Measurements from ENCODE around the gene ANKRD44.
"Not testable (repeated sequence)": the region's sequence is repeated elsewhere in the genome, so short reads cannot be mapped to it uniquely, and the experiment has no call there.

The ANKRD44 gene

GRCh38 chr2:197028633-197029032 is 281.9 kb downstream of the ANKRD44 start:
- DNase-seq (ENCODE audit: low read depth): no peak

- peak; percentile 84 for DNase-seq (ENCODE audit: low read depth)
These were observed 282.4 kb downstream of the ANKRD44 start for GRCh38 chr2:197028230-197028629.

- peak; percentile 3 for DNase-seq (ENCODE audit: low read depth)
These were observed 286.4 kb downstream of the ANKRD44 start for GRCh38 chr2:197024206-197024605.

GRCh38 chr2:197020921-197021320 is 289.7 kb downstream of the ANKRD44 start:
- DNase-seq (ENCODE audit: low read depth): not testable (repeated sequence)

GRCh38 chr2:197013098-197013497 is 297.5 kb downstream of the ANKRD44 start:
- DNase-seq (ENCODE audit: low read depth): no peak

- DNase-seq (ENCODE audit: low read depth): peak; percentile 64
These were observed 298.6 kb downstream of the ANKRD44 start for GRCh38 chr2:197011801-197012641.

GRCh38 chr2:197011021-197011417 is 299.6 kb downstream of the ANKRD44 start:
- DNase-seq (ENCODE audit: low read depth): no peak

GRCh38 chr2:197010200-197011020 is 300.2 kb downstream of the ANKRD44 start:
- no peak for DNase-seq (ENCODE audit: low read depth)

- peak; percentile 19 for DNase-seq (ENCODE audit: low read depth)
These were observed 301.7 kb downstream of the ANKRD44 start for GRCh38 chr2:197008741-197009341.

- peak; percentile 72 for DNase-seq (ENCODE audit: low read depth)
These were observed 302.6 kb downstream of the ANKRD44 start for GRCh38 chr2:197007716-197008628.

- no peak for DNase-seq (ENCODE audit: low read depth)
These were observed 308.7 kb downstream of the ANKRD44 start for GRCh38 chr2:197001921-197002320.

GRCh38 chr2:196995757-196996314 is 314.7 kb downstream of the ANKRD44 start:
- no peak for DNase-seq (ENCODE audit: low read depth)

GRCh38 chr2:196994764-196995163 is 315.8 kb downstream of the ANKRD44 start:
- no peak for DNase-seq (ENCODE audit: low read depth)

GRCh38 chr2:196993617-196994016 is 317.0 kb downstream of the ANKRD44 start:
- DNase-seq (ENCODE audit: low read depth): no peak

- no peak for DNase-seq (ENCODE audit: low read depth)
These were observed 318.1 kb downstream of the ANKRD44 start for GRCh38 chr2:196992466-196992865.

- no peak for DNase-seq (ENCODE audit: low read depth)
These were observed 319.7 kb downstream of the ANKRD44 start for GRCh38 chr2:196990788-196991461.

GRCh38 chr2:196990092-196990491 is 320.5 kb downstream of the ANKRD44 start:
- no peak for DNase-seq (ENCODE audit: low read depth)

GRCh38 chr2:196989496-196989895 is 321.1 kb downstream of the ANKRD44 start:
- DNase-seq (ENCODE audit: low read depth): no peak

GRCh38 chr2:196988639-196989038 is 321.9 kb downstream of the ANKRD44 start:
- no peak for DNase-seq (ENCODE audit: low read depth)

- DNase-seq (ENCODE audit: low read depth): peak; percentile 97
These were observed 322.8 kb downstream of the ANKRD44 start for GRCh38 chr2:196987649-196988364.

Data from EH (cell line).